Breast epithelium (tissue), 4 donors: ENCODE data around the gene FMO1. TPM values are rescaled to one million over a fixed set of nuclear protein-coding genes. Genes with fewer than 3 reads are reported as not detected.

Experiments
- DNase-seq, 2 donors: peaks; one replicate each; pipeline ENCODE4 v3.0.0-alpha.2; 2019; ENCODE audit warnings: low spot score in 2 of 2
- H3K27ac ChIP-seq, 2 donors: fragments of 200-600 bp; sonication (generic) in 1 of 2; one replicate each; pipeline ENCODE4 v1.5.1; 2016 to 2019; ENCODE audit warnings: mild to moderate bottlenecking in 1 of 2
- H3K27me3 ChIP-seq, 2 donors: fragments of 200-600 bp; sonication (generic) in 1 of 2; one replicate each; pipeline versions ENCODE4 v1.5.1 to v1.6.0; 2017 to 2019; ENCODE audit warnings: control low read depth in 1 of 2, mild to moderate bottlenecking in 1 of 2
- H3K36me3 ChIP-seq: fragments of 200-600 bp; one replicate; pipeline ENCODE4 v1.5.1; 2019
- H3K4me1 ChIP-seq, 2 donors: fragments of 200-600 bp; sonication (generic); one replicate each; pipeline ENCODE4 v1.5.1; 2016 to 2019; ENCODE audit warnings: control low read depth in 1 of 2
- H3K4me3 ChIP-seq, 3 donors: fragments of 200-600 bp; sonication (generic); 1 replicate in 2 of 3; 2 replicates in 1 of 3; pipeline ENCODE4 v1.5.1; 2016 to 2019; ENCODE audit warnings: mild to moderate bottlenecking in 3 of 3, moderate library complexity in 2 of 3
- H3K9me3 ChIP-seq, 2 donors: fragments of 200-600 bp; sonication (generic) in 1 of 2; one replicate each; pipeline ENCODE4 v1.5.1; 2016 to 2019; ENCODE audit warnings: control low read depth in 1 of 2
- POLR2A ChIP-seq: fragments of 450-650 bp; IDR thresholded peaks from one replicate; pipeline ENCODE4 v1.6.1; 2016; ENCODE audit warnings: antibody characterized with exemption, mild to moderate bottlenecking, moderate library complexity
- POLR2AphosphoS5 ChIP-seq, 3 donors: sonication (generic); formaldehyde crosslinking; IDR thresholded peaks; one replicate each; pipeline ENCODE4 v1.6.1; 2017; ENCODE audit warnings: antibody characterized with exemption in 3 of 3
- intact Hi-C: fragments of 100-400 bp; cut with DNase I; formaldehyde crosslinking; loops from one replicate; pipeline ENCODE4 v1.15.1; 2023; ENCODE audit warnings: low total_unique reads
- total RNA-seq, 3 donors: library from RNA; depleted of rRNA; stranded (reverse); fragments of >200 nt; gene quantifications; one replicate each; pipeline ENCODE4 v1.1.0, GENCODE V29; 2016
- TF ChIP-seq, protein P1 (sequence below), 3 donors: fragments of 450-650 bp; IDR thresholded peaks; one replicate each; pipeline ENCODE4 v1.5.1; 2016 to 2017; ENCODE audit warnings: antibody characterized with exemption in 3 of 3, mild to moderate bottlenecking in 3 of 3, moderate library complexity in 3 of 3

FMO1 gene
- total RNA-seq, 3 donors from 2014 or later: 4.3 to 9.4 (median 7.0) TPM

- H3K9me3 ChIP-seq: no peaks in the 10 kb centered on the region
- H3K27me3 ChIP-seq: no peaks in the 10 kb centered on the region
- H3K36me3 ChIP-seq: no peaks in the 10 kb centered on the region
- DNase-seq: no peak
- TF ChIP-seq, protein P1, sequence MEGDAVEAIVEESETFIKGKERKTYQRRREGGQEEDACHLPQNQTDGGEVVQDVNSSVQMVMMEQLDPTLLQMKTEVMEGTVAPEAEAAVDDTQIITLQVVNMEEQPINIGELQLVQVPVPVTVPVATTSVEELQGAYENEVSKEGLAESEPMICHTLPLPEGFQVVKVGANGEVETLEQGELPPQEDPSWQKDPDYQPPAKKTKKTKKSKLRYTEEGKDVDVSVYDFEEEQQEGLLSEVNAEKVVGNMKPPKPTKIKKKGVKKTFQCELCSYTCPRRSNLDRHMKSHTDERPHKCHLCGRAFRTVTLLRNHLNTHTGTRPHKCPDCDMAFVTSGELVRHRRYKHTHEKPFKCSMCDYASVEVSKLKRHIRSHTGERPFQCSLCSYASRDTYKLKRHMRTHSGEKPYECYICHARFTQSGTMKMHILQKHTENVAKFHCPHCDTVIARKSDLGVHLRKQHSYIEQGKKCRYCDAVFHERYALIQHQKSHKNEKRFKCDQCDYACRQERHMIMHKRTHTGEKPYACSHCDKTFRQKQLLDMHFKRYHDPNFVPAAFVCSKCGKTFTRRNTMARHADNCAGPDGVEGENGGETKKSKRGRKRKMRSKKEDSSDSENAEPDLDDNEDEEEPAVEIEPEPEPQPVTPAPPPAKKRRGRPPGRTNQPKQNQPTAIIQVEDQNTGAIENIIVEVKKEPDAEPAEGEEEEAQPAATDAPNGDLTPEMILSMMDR (IDR thresholded peaks at IDR 0.05): no peak
- TF ChIP-seq POLR2A (no peak), POLR2AphosphoS5 (IDR thresholded peaks at IDR 0.05) (no peak)
- no peaks in the 10 kb centered on the region for H3K4me1 ChIP-seq
- intact Hi-C loops: no loop called here
- no peak overlapping the region for H3K4me3 ChIP-seq
- H3K27ac ChIP-seq: no peak overlapping the region
Measured at GRCh38 chr1:171252482-171252881, 4.2 kb downstream of the FMO1 start.

DNA sequence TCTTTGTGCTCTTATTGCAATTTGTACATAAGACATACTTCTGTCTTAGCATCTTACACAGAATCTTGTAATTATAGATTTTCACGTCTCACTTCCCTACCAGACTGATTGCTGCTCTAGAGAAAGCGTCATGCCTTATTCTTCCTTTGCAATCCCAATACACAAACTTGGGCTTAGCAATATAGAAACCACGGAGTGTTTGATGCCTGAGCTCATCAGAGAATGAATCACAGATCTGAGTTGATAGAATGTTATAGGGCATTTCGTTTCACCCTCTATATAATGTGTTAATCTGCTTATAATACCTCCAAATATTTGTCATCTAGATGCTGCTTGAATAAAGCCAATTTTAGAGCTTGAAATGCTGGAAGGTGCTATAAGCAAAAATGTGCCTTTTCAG is 6.6 kb downstream of the FMO1 start:
- intact Hi-C loops: no loop called here
- no peaks in the 10 kb centered on the region for H3K27me3 ChIP-seq
- no peaks in the 10 kb centered on the region for H3K9me3 ChIP-seq
- H3K36me3 ChIP-seq: no peaks in the 10 kb centered on the region
- H3K27ac ChIP-seq: no peak overlapping the region
- no peak overlapping the region for H3K4me3 ChIP-seq
- TF ChIP-seq POLR2A: no peak
- TF ChIP-seq, protein P1 (IDR thresholded peaks at IDR 0.05): no peak
- TF ChIP-seq POLR2AphosphoS5 (IDR thresholded peaks at IDR 0.05): no peak
- no peaks in the 10 kb centered on the region for H3K4me1 ChIP-seq
- DNase-seq: no peak

DNA sequence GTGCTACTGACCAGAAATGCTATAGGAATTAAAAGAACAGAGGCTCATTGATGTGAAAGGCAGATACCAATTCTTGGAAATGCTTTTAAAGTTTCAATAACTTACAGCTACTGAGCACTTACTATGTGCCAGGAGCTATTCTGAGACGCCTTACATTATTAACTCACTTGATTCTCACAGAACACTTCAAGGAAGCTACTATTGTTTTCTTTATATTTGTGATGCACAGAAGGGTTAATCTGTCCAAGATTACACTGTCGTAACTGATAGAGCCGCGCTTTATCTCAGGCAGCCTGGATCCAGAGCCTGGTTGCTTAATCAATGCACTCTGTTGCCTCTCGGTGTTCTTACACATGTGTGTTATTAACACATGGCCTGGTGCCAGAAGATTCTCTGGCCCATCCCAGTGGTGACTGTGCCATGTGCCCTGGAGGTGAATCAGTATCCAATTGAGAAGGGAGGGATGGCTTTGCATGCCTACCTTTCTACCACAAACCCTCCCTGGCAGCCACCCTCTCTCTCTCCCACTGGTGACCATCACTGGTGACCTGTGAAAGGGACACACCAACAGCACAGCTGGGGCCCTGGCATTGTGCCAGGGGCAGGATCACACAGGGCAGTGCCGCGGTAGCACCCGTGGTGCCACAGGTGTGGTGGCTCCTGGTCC is 8.8 kb downstream of the FMO1 start:
- Histone ChIP-seq H3K4me3 (peak overlapping the region in 2 of 3 donors; percentile 32 to 38), H3K36me3 (no peaks in the 10 kb centered on the region), H3K27me3 (no peaks in the 10 kb centered on the region), H3K9me3 (no peaks in the 10 kb centered on the region), H3K27ac (peak overlapping the region; percentile 19 to 92), H3K4me1 (no peaks in the 10 kb centered on the region)
- TF ChIP-seq POLR2AphosphoS5 (IDR thresholded peaks at IDR 0.05) (peak; percentile 34 to 82 (median 69)), POLR2A (no peak)
- TF ChIP-seq, protein P1 (IDR thresholded peaks at IDR 0.05): no peak
- intact Hi-C loops: no loop called here
- DNase-seq: peak; percentile 60 to 83

DNA sequence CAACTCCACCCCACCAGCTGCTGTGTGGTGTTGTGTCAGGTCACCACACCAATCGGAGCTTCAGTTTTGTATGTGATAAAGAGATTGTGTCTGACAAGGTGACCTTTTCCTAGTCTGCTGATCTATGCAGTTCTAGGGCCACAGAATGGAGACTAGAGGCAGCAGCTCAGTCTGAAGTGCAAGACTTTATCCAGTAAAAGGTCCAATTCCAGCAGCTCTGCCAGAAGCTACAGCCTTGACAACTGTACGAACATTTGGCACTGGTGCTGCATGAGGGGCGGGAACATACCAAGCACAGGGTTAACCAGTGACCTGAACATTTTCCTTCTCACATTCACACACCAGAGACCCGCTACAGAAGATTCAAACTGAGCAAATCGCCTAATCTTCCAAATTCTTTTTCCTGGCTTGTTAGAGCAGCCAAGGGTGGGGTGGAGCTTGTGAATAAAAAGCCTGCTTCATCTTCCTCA is 9.3 kb downstream of the FMO1 start:
- intact Hi-C loops: no loop called here
- TF ChIP-seq POLR2A: no peak
- TF ChIP-seq POLR2AphosphoS5 (IDR thresholded peaks at IDR 0.05): no peak
- H3K27ac ChIP-seq: peak overlapping the region; percentile 19 to 92

GRCh38 chr1:171258429-171258828 is 10.1 kb downstream of the FMO1 start:
- Histone ChIP-seq H3K36me3 (no peaks in the 10 kb centered on the region), H3K27me3 (no peaks in the 10 kb centered on the region), H3K4me1 (no peaks in the 10 kb centered on the region), H3K27ac (peak overlapping the region; percentile 19 to 92), H3K9me3 (no peaks in the 10 kb centered on the region), H3K4me3 (peak overlapping the region in 2 of 3 donors; percentile 32 to 38)
- no peak for DNase-seq
- intact Hi-C loops: no loop called here
- no peak for TF ChIP-seq POLR2AphosphoS5 (IDR thresholded peaks at IDR 0.05)
- TF ChIP-seq, protein P1 (IDR thresholded peaks at IDR 0.05): no peak
- no peak for TF ChIP-seq POLR2A

More for the DNA sequence above, 9.3 kb downstream of the FMO1 start:
- H3K36me3 ChIP-seq: no peaks in the 10 kb centered on the region
- no peak for DNase-seq
- no peaks in the 10 kb centered on the region for H3K27me3 ChIP-seq
- peak overlapping the region in 2 of 3 donors; percentile 32 to 38 for H3K4me3 ChIP-seq
- H3K4me1 ChIP-seq: no peaks in the 10 kb centered on the region
- no peaks in the 10 kb centered on the region for H3K9me3 ChIP-seq
